Colonic mucosa (tissue), 4 donors: ENCODE measurements around the gene F13B. TPM values are rescaled to one million over a fixed set of nuclear protein-coding genes. Genes with fewer than 3 reads are reported as not detected.

ENCODE experiments used
- DNase-seq: peaks from one replicate; pipeline ENCODE4 v3.0.0-alpha.2; 2020
- H3K27ac ChIP-seq: fragments of 200-600 bp; one replicate; pipeline ENCODE4 v1.8.0; 2021
- H3K27me3 ChIP-seq: fragments of 200-600 bp; one replicate; pipeline ENCODE4 v1.8.0; 2021
- H3K36me3 ChIP-seq: fragments of 200-600 bp; one replicate; pipeline ENCODE4 v1.8.0; 2021
- H3K4me1 ChIP-seq: fragments of 200-600 bp; one replicate; pipeline ENCODE4 v1.8.0; 2021; ENCODE audit warnings: mild to moderate bottlenecking
- H3K4me3 ChIP-seq: fragments of 200-600 bp; one replicate; pipeline ENCODE4 v1.8.0; 2021
- H3K9ac ChIP-seq, 2 donors: one replicate each; pipeline ENCODE4 v1.7.0; 2013; ENCODE audit warnings: control low read depth in 2 of 2, low read depth in 2 of 2, low read length in 2 of 2
- H3K9me3 ChIP-seq: fragments of 200-600 bp; one replicate; pipeline ENCODE4 v1.8.0; 2021
- CTCF ChIP-seq: fragments of 200-600 bp; IDR thresholded peaks from one replicate; pipeline ENCODE4 v1.8.0; 2022; ENCODE audit warnings: antibody characterized with exemption, mild to moderate bottlenecking
- intact Hi-C: fragments of 100-400 bp; cut with DNase I; formaldehyde crosslinking; loops from one replicate; pipeline ENCODE4 v1.14.1; 2022
- total RNA-seq, 2 donors: library from RNA; stranded (reverse); fragmentation: NEBNext Ultra II Directional in 1 of 2; extraction: Animal tissue kit (Norgen Biotek cat#: 25700) in 1 of 2; gene quantifications; one replicate each; pipeline ENCODE4 v1.2.1, GENCODE V29; 2021
- donor health status: healthy.
- donor health status: DM: no; HTN: no; CAD: no.
- donor health status: DM: no; HTN: no; CAD: no.

F13B gene
- total RNA-seq, 2 donors from 2014 or later = not detected

GRCh38 chr1:197067457-197067818 lies 378 bp upstream of the F13B start:
- H3K9me3 ChIP-seq = no peaks in the 10 kb centered on the region
- no peak overlapping the region for H3K27ac ChIP-seq
- no peak overlapping the region for H3K9ac ChIP-seq
- no peaks in the 10 kb centered on the region for H3K36me3 ChIP-seq
- no peaks in the 10 kb centered on the region for H3K27me3 ChIP-seq
- no peak overlapping the region for H3K4me3 ChIP-seq
- no peaks in the 10 kb centered on the region for H3K4me1 ChIP-seq
- no peak for DNase-seq
- TF ChIP-seq CTCF = no peak
- intact Hi-C loops = no loop called here

GRCh38 chr1:197066277-197066676 lies 783 bp downstream of the F13B start:
- Histone ChIP-seq H3K4me3 (no peak overlapping the region), H3K27ac (no peak overlapping the region), H3K36me3 (no peaks in the 10 kb centered on the region), H3K9ac (no peak overlapping the region), H3K4me1 (no peaks in the 10 kb centered on the region), H3K9me3 (no peaks in the 10 kb centered on the region), H3K27me3 (no peaks in the 10 kb centered on the region)
- intact Hi-C loops = no loop called here
- no peak for DNase-seq
- no peak for TF ChIP-seq CTCF

DNA sequence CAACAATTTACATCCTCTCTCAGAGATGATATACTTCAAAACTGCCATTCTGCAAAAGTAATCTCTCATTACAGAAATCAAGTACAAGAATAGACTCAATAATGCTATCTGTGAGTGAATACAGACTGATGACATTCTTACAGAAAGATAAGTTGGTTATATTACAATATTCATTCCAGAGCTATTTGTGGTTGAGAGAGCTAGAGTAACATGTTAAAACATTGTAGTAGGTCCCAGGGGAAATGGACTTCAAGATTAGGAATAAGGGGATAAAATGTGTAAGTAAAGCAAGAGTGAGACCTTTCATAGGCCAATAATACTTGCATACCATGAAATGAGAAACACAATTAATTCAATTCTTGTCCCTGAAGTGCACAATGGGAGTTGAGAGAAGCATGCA lies 1.5 kb downstream of the F13B start:
- Histone ChIP-seq H3K36me3 (no peaks in the 10 kb centered on the region), H3K4me3 (no peak overlapping the region)
- intact Hi-C loops = no loop called here

GRCh38 chr1:197063212-197063611 lies 3.8 kb downstream of the F13B start:
- no peaks in the 10 kb centered on the region for H3K36me3 ChIP-seq
- no peak for DNase-seq
- H3K27me3 ChIP-seq = no peaks in the 10 kb centered on the region
- no peak overlapping the region for H3K4me3 ChIP-seq
- no peaks in the 10 kb centered on the region for H3K4me1 ChIP-seq
- no peak overlapping the region for H3K27ac ChIP-seq
- no peaks in the 10 kb centered on the region for H3K9me3 ChIP-seq
- H3K9ac ChIP-seq = no peak overlapping the region
- TF ChIP-seq CTCF = no peak
- intact Hi-C loops = no loop called here

More for the DNA sequence above, 1.5 kb downstream of the F13B start:
- DNase-seq = no peak
- TF ChIP-seq CTCF = no peak
- no peaks in the 10 kb centered on the region for H3K27me3 ChIP-seq
- no peaks in the 10 kb centered on the region for H3K4me1 ChIP-seq
- H3K9me3 ChIP-seq = no peaks in the 10 kb centered on the region
- H3K27ac ChIP-seq = no peak overlapping the region
- H3K9ac ChIP-seq = no peak overlapping the region

DNA sequence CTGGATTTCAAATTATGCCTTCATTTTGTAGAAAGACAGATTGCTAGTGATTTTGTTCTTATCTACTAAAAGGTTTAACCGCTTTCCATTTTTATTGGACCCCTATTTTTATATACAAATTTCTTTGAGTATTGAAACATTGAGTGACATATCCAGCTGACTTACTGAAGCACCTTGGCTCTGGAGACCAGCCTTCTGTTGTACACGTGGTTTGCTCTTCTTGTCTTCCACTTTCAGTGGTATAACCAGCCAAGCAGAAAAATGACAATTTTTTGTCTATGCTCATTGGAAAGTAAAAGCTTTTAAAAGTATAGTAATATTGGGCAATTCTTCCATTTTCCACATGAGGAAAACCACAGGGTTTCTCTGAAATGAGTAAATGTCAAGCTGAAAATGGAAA lies 4.4 kb downstream of the F13B start:
- Histone ChIP-seq H3K4me3 (no peak overlapping the region), H3K4me1 (no peaks in the 10 kb centered on the region), H3K9me3 (no peaks in the 10 kb centered on the region), H3K27me3 (no peaks in the 10 kb centered on the region), H3K36me3 (no peaks in the 10 kb centered on the region), H3K9ac (no peak overlapping the region), H3K27ac (no peak overlapping the region)
- DNase-seq = no peak
- intact Hi-C loops = no loop called here
- TF ChIP-seq CTCF = no peak

DNA sequence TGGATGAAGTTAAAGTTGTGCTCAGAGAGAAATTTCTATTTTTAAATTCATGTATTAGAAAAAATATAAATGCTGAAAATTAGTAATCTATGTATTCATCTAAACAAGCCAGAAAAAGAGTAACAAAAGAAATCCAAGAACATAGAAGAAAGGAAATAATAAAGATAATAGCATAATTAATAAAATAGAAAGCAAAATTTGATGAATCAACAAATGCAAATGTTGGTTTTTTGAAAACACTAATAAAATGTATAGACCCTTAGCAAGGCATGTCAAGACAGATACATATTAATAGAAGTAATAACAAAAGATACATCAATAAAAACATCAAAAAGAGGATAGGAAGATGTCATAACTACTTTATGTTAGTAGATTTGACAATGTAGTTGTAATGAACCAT lies 18.0 kb downstream of the F13B start:
- Histone ChIP-seq H3K27ac (no peak overlapping the region), H3K9me3 (no peaks in the 10 kb centered on the region), H3K4me1 (no peaks in the 10 kb centered on the region), H3K27me3 (no peaks in the 10 kb centered on the region), H3K9ac (no peak overlapping the region), H3K36me3 (no peaks in the 10 kb centered on the region), H3K4me3 (no peak overlapping the region)
- TF ChIP-seq CTCF = no peak
- intact Hi-C loops = no loop called here
- DNase-seq = no peak
